ENCODE measurements around the gene SEC14L2. TPM values are rescaled to one million over a fixed set of nuclear protein-coding genes. Genes with fewer than 3 reads are reported as not detected.

The SEC14L2 gene
- total RNA-seq, 1 donor from 2014 or later = 9.6 TPM

DNA sequence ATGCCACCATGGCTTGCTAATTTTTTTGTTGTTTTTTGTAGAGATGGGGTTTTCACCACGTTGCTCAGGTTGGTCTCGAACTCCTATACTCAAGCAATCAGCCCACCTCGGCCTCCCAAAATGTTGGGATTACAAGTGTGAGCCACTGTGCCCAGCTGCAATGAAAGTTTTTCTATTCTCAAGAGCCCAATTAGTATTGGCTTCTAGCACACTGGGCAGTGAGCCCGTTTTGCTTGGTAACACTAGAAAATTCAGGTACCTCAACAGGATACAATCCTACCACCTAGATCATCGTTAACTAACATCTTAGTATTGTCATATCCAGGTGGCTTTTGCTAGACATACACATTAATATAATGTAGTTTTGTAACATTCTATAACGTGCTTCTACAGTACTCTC, 56.0 kb downstream of the SEC14L2 start:
- Mint-ChIP-seq H3K9me3 (no peaks in the 10 kb centered on the region), H3K27me3 (peaks cover 5% of the 10 kb centered on the region), H3K4me1 (ENCODE audit: unreplicated experiment) (peaks cover 3% of the 10 kb centered on the region), H3K4me3 (no peak overlapping the region), H3K27ac (no peak overlapping the region), H3K36me3 (no peaks in the 10 kb centered on the region)
- DNase-seq (ENCODE audit: extremely low spot score, unreplicated experiment) = no peak
- TF ChIP-seq, protein P1, sequence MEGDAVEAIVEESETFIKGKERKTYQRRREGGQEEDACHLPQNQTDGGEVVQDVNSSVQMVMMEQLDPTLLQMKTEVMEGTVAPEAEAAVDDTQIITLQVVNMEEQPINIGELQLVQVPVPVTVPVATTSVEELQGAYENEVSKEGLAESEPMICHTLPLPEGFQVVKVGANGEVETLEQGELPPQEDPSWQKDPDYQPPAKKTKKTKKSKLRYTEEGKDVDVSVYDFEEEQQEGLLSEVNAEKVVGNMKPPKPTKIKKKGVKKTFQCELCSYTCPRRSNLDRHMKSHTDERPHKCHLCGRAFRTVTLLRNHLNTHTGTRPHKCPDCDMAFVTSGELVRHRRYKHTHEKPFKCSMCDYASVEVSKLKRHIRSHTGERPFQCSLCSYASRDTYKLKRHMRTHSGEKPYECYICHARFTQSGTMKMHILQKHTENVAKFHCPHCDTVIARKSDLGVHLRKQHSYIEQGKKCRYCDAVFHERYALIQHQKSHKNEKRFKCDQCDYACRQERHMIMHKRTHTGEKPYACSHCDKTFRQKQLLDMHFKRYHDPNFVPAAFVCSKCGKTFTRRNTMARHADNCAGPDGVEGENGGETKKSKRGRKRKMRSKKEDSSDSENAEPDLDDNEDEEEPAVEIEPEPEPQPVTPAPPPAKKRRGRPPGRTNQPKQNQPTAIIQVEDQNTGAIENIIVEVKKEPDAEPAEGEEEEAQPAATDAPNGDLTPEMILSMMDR (conservative IDR thresholded peaks at IDR 0.05) = no peak

DNA sequence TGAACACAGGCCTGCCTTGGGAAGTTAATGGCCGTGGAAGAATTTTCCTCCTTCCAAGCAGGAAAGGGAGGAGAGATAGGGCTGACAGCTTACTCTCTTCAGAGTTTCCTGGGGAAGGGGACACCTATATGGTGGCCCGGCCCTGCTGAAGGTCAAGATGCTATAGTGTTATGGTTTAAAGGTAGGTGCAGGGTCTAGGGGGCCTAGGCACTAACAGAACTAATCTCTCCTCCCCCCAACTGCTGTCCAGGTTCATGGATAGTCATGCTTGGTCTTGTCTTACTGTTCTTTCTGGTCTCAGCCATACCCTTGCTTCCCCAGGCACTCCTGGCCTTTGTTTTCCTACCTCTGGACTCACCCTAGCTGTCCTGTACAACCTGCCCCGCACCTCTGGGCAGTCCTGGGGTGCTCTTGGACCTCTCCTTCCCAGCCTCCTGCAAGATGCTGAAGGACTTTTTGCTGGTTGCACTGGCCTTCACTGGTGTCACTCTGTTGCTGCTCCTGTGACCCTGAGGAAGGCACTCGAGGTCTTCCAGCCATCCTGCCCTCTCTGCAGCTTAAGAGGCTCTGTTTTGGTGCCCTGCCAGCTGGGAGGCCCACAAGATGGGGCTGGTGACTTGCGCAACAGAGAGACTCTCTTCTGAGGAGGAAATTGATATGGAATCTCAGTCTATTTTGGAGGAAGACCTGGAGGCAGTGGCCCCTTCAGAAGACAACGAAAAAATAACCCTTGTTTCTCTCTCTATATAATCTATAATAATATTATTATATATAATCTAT, 57.1 kb downstream of the SEC14L2 start:
- Mint-ChIP-seq H3K4me3 (no peak overlapping the region), H3K36me3 (no peaks in the 10 kb centered on the region), H3K9me3 (no peaks in the 10 kb centered on the region), H3K27ac (no peak overlapping the region), H3K27me3 (peaks cover 5% of the 10 kb centered on the region), H3K4me1 (ENCODE audit: unreplicated experiment) (peaks cover 3% of the 10 kb centered on the region)
- TF ChIP-seq, protein P1 (conservative IDR thresholded peaks at IDR 0.05) = peak; percentile 32
- DNase-seq (ENCODE audit: extremely low spot score, unreplicated experiment) = no peak

DNA sequence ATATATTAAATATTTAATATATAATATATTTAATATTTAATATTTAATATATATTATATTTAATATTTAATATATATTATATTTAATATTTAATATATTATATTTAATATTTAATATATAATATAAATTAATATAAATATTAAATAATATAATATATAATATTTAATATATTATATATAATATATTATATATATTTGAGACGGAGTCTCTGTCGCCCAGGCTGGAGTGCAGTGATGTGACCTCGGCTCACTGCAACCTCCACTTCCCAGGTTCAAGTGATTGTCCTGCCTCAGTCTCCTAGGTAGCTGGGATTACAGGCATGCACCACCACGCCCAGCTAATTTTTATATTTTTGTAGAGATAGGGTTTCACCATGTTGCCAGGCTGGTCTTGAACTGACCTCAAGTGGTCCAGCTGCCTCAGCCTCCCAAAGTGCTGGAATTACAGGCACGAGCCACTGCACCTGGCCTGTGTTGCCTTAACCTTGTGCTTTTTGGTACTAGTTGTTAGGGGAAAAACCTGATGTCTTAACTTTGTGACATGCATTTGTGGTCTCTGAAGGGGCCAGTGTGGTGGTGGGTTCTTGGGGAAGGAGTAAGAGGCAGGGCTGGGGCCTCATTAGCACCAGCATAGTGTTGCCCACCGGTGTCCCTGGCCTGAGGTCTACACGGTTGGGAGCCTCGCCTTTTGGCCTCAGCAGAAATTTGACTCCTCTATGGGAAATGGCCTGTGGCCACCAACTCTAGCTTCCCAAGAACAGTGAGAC, 58.4 kb downstream of the SEC14L2 start:
- TF ChIP-seq, protein P1 (conservative IDR thresholded peaks at IDR 0.05) = no peak
- no peaks in the 10 kb centered on the region for H3K9me3 Mint-ChIP-seq
- peaks cover 3% of the 10 kb centered on the region for H3K4me1 Mint-ChIP-seq (ENCODE audit: unreplicated experiment)
- peaks cover 5% of the 10 kb centered on the region for H3K27me3 Mint-ChIP-seq
- no peak overlapping the region for H3K27ac Mint-ChIP-seq
- no peak overlapping the region for H3K4me3 Mint-ChIP-seq
- DNase-seq (ENCODE audit: extremely low spot score, unreplicated experiment) = no peak
- H3K36me3 Mint-ChIP-seq = no peaks in the 10 kb centered on the region

DNA sequence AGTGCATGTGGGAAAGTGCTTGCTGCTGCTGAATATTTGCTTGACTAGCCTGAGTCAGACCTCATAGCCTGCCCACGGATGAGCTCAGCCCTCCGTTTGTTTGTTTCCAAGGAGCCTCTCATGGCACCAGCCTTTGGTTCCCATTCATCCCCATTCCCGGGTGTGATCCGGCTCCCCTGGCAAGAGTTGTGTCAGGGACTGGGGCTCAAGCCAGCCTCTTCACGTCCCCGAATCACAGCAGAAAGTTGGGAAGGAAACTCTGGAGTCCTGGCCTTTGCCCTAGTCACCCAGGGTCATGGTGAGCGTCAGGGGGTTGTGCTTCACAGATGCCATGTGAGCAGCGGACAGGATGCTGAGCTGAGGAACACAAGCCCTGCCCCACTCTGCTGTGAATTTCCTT, 61.2 kb downstream of the SEC14L2 start:
- TF ChIP-seq, protein P1 (conservative IDR thresholded peaks at IDR 0.05) = no peak
- Mint-ChIP-seq H3K4me3 (no peak overlapping the region), H3K4me1 (ENCODE audit: unreplicated experiment) (no peaks in the 10 kb centered on the region), H3K9me3 (no peaks in the 10 kb centered on the region), H3K36me3 (no peaks in the 10 kb centered on the region), H3K27ac (no peak overlapping the region), H3K27me3 (peaks cover 9% of the 10 kb centered on the region)
- DNase-seq (ENCODE audit: extremely low spot score, unreplicated experiment) = no peak

DNA sequence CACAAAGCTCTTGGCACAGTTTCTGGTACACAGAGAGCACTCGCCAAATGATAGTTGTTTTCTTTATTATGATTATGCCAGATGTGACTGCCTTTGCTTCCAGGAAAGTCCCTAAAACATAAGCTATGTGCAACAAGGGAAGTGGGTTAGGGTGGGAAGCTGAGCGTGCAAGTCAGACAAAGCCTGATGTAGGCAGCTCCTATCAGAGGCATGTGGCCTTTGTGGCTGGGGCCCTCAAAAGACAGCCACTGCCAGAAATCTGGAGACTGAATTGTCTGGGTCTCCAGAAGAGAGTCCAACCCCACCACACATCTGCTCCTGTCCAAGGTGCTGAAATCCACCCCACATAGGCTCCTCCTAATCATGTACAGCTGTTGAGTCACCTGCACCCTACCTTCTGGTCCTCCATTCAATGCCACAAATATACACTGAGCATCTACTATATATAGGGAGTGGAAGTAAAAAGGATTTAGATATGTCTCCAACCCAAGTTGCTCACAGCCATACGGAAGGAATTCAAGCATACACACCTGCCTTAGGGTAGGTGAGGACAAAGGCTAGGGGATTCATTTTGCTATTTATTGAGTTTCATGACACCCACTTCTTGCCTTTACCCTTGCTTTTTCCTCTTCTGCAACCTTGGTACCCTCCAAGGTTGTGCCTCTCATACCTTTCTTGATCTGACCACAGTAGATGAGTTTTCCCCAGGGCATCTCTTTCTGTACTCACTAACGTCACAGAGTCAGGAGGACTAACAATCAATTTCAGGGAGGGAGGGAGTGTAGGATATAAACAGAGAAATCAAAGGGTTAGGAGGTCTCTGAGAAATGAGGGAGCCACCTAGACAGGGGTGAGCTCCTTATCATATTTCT, 62.6 kb downstream of the SEC14L2 start:
- no peak overlapping the region for H3K4me3 Mint-ChIP-seq

More for the DNA sequence above, 62.6 kb downstream of the SEC14L2 start:
- no peak overlapping the region for H3K27ac Mint-ChIP-seq
- no peaks in the 10 kb centered on the region for H3K4me1 Mint-ChIP-seq (ENCODE audit: unreplicated experiment)
- no peak for DNase-seq (ENCODE audit: extremely low spot score, unreplicated experiment)
- TF ChIP-seq, protein P1 (conservative IDR thresholded peaks at IDR 0.05) = no peak
- H3K9me3 Mint-ChIP-seq = no peaks in the 10 kb centered on the region
- no peaks in the 10 kb centered on the region for H3K36me3 Mint-ChIP-seq
- H3K27me3 Mint-ChIP-seq = peaks cover 9% of the 10 kb centered on the region
